GM19463 (cell line): ENCODE measurements around the gene CLMP.
"Not testable (repeated sequence)": the region's sequence is repeated elsewhere in the genome, so short reads cannot be mapped to it uniquely, and the experiment has no call there.

Source experiments
- ATAC-seq: cut with Tn5 transposase; IDR thresholded peaks from one replicate; pipeline ENCODE4 v1.9.1; 2021; ENCODE audit warnings: mild to moderate bottlenecking, moderate library complexity; ENCODE audit not compliant: unreplicated experiment

Gene CLMP

DNA sequence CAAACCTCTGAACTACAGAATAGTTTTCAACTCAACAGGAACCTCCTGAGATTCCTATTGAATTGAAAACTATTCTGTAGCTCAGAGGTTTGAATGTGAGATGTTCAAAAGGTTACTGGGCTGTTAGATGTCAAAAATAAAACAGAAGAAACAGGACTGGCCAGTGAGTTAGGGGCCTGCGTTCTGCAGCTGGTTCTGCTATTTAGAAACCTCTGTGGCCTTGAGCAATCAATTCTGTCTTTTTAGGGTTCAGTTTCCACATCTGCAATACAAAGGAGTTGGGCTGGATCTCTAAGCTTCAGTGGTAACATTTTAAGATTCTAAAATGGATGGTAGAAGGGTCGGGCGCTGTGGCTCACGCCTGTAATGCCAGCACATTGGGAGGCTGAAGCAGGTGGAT is 55.8 kb downstream of the CLMP start:
- ATAC-seq: no peak

GRCh38 chr11:123137431-123138224 is 57.4 kb downstream of the CLMP start:
- no peak for ATAC-seq

DNA sequence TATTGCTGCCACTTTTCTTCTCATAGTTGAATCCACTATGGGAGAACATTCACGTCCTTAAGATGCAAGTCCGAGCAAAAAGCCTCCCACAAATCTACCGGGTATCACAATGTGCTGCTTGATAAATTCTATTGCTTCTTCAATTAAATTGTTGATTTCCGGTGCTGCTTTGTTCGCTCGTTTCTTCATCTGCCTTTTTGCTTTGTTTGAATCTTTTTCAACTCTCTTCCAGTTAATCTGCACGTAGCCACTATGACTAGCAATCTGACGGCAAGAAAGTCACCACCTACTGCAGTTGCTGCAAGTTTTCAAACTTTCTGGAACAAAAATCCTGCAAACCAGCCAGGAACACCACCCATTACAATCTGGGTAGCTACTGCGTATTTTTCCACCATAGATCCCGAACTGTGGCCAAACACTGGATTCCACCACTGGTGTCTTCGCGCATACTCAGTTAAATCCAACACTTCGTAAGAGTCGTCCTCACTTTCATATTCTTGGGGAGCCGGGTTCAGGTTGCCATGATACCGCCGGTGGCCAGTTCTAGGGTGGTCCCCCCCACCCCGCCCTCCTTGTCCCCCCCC is 59.1 kb downstream of the CLMP start:
- ATAC-seq: no peak

- ATAC-seq: no peak
Measured at GRCh38 chr11:123132881-123133280, 62.2 kb downstream of the CLMP start.

DNA sequence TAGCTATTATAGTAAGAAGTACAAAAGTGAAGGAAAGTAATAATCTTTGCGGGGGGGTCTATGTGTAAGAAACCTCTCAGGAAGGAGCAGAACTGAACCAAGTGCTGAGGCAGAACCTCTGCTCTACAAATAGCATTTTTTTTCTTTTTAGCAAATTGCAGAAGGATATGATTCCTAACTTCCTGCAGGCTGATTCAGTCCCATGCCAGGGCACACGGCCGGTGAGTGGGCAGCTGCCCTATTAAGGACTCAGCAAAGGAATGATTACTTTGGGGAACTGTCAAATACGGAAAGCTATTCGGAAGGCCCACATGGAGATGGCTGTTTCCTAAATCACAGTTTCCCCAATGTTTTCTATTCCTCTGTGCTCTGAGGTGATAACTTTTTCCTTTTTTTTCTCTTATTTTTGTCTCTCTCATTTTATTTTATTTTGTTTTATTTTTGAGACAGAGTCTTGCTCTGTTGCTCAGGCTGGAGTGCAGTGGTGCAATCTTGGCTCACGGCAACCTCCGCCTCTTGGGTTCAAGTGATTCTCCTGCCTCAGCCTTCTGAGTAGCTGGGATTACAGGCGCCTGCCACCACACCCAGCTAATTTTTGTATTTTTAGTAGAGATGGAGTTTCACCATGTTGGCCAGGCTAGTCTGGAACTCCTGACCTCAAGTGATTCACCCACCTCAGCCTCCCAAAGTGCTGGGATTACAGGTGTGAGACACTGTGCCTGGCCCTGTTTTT is 62.8 kb downstream of the CLMP start:
- ATAC-seq: not testable (repeated sequence)

DNA sequence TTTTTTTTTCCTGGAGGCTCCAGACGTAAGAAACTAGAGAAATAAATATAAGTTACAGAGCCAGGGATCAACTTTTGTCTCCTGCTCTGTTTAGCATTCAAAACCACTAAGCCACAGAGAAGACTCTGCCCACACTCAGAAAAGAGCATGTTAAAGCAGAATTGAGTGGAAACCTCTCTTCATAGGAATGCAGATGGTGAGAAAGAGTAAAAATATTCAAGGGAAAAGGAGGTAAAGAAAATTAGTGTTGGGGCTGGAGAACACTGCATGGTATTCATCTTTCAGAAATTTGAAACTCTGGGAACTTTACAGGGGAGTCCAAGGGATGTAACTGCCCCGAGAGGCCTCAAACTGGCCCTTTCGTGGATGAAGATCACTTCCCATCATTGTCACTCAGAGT is 65.1 kb downstream of the CLMP start:
- no peak for ATAC-seq

DNA sequence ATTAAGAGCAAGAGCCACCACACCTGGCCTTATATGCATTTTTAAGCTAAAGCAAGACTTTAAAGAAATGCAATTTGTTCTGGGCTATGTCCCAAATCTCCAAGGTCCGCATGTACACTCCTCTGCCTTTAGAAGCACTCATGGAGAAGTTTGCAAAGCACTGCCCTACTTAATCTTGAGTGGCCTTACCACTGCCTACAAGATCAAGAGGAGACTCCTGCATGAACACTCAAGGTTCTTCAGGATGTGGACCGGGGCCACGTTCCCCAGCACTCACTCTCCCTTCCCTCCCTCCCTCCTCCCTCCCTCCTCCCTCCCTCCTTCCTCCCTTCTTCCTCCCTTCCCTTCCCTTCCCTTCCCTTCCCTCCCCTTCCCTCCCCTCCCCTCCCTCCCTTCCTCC is 69.9 kb downstream of the CLMP start:
- ATAC-seq: no peak

DNA sequence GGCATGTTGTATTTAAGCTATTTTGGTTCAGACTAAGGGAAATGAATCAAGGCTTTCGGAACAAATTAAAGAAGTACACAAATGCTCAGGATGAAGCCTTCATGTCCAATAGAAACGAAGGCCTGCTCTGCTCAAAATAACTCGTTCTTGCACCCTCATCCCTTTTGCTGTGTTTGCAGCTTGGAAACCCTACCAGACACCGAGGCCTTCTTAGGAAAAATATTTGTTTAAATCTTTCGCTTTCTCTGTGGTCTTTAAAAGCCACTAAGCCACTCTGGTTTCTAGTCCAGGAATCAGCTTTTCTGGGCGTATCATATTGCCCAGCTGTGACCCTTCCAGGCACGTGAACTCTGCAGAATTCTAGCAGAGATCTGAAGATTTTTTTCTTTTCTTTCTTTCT is 72.2 kb downstream of the CLMP start:
- ATAC-seq: no peak

DNA sequence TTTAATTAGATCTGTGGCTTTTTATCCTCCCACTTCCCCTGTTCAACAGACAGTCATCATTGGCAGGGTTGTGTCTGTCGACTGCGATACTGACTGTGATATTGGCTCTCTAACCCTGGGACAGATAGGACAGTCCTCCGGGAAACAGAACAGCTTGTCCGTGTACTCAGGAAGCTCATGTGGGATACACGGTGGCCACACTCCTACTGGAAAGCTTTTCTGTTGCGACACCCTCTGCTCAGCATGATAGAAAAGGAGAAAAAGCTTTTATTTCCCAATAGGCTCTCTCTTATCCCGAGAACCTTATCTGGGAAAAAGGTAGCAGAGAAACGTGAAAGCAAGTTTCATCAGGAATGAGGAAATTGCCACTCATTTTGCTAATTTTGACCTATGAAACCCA is 72.7 kb downstream of the CLMP start:
- no peak for ATAC-seq

- ATAC-seq: no peak
Measured at GRCh38 chr11:123116486-123116885, 78.6 kb downstream of the CLMP start.

DNA sequence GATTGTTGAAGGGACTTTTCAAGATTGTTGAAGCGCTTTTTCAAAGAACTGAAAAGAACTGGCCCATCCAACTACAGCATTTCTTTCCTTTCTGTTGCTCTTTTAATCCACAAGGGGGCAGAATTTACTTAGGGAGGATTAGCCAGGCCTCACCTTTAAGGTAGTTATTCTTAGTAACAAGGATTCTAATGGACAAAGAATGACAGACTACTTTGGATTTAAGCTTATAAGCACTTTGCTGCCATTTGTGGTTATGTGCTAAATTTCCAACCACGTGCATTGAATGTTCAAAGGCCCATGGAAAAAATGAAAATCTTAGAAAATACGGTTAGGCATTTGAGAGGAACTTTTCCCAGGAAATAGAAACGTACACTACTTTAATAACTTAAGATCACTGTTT is 83.6 kb downstream of the CLMP start:
- no peak for ATAC-seq

- ATAC-seq: no peak
Measured at GRCh38 chr11:123110397-123110796, 84.7 kb downstream of the CLMP start.

- ATAC-seq: no peak
Measured at GRCh38 chr11:123107945-123108495, 87.0 kb downstream of the CLMP start.

GRCh38 chr11:123104697-123105096 is 90.4 kb downstream of the CLMP start:
- ATAC-seq: no peak

DNA sequence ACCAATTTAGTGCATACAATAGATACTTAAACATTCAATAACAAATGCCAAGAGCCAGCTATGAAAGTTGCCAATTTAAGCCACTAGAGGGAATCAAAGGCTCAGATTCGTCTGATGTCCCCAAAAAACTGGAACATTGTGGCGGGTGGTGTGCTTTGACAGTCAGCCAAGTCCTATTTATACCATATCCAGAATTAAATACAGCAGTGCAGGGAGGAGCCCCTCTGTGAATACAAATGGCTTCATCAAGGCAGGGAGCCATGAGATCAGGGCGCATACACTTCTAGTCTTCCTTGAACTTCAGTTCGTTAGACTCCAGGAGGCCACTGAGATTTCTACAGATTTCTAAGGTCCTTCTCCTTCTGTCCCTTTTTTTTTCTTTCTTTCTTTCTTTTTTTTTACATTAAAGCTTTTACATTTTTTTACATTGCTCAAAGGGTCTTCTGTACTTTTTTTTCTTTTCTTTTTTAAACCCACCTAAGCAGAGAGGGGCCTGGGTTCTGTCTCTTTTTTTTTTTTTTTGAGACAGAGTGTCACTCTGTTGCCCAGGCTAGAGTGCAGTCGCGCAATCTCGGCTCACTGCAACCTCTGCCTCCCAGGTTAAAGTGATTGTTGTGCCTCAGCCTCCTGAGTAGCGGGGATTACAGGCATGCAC is 91.6 kb downstream of the CLMP start:
- ATAC-seq: no peak

DNA sequence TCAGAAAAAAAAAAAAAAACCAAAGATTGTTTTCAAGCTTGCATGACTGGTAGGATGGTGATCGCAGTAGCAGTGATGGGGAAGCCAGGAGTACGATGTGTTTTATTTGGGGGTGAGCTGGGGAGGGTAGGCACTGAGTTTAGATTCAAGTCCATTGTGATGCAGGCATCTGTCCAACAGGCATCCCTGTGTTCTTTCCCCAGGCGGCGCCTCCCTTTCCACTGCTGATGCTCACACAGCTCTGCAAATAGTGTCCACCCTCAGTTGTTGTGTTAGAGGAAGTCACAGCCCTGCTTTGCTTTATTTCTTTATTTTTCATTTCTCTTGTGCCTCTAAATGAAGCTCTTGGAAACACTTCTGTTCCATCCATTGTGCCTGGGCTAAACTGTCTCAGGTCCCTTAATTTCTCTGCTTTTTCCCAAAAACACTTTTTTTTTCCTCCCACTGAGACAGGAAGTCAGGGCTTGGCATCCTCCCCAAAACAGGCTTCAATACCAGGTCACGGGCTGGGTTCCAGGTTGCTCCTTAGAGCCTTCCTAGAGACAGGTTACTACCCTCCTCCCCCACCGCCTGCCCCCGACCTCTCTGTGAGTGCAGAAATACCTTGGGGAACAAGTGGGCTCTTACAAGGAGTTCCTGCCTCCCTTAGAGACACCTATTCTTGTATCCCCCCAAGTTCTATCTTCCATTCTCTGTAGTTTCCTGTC is 94.5 kb downstream of the CLMP start:
- ATAC-seq: no peak

- ATAC-seq: no peak
Measured at GRCh38 chr11:123098990-123099389, 96.1 kb downstream of the CLMP start.

GRCh38 chr11:123093739-123094138 is 101.3 kb downstream of the CLMP start:
- ATAC-seq: no peak

GRCh38 chr11:123091506-123091905 is 103.5 kb downstream of the CLMP start:
- no peak for ATAC-seq

DNA sequence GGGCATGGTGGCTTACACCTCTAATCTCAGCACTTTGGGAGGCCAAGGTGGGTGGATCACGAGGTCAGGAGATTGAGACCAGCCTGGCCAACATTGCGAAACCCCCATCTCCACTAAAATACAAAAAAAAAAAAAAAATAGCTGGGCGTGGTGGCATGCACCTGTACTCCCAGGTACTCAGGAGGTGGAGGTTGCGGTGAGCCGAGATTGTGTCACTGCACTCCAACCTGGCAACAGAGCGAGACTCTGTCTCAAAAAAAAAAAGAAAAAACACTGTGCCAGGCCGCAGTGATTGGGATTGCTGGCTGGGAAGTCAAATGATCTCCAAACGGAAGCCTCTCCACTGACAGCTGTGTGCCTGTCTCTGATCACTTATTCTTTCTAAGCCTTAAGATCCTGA is 104.9 kb downstream of the CLMP start:
- ATAC-seq: not testable (repeated sequence)

GRCh38 chr11:123088896-123089295 is 106.2 kb downstream of the CLMP start:
- not testable (repeated sequence) for ATAC-seq
